CD14-positive monocyte (primary cell): Measurements from ENCODE around the gene CX3CL1. TPM values are rescaled to one million over a fixed set of nuclear protein-coding genes. Genes with fewer than 3 reads are reported as not detected.

Experiments used
- DNase-seq, 3 donors: peaks; one replicate each; pipeline ENCODE4 v3.0.0-alpha.2; 2011 to 2022
- H2AFZ ChIP-seq: 2 replicates; pipeline ENCODE4 v1.6.0; 2012; ENCODE audit warnings: mild to moderate bottlenecking, low read depth, low read length, inconsistent platforms; ENCODE audit not compliant: insufficient read depth, poor library complexity, severe bottlenecking
- H3K27ac ChIP-seq, 2 donors: 1 replicate in 1 of 2; 2 replicates in 1 of 2; pipeline ENCODE4 v1.5.1; 2012 to 2013; ENCODE audit warnings: low read length in 2 of 2, control low read depth in 1 of 2, inconsistent platforms in 1 of 2, low read depth in 1 of 2, mild to moderate bottlenecking in 1 of 2
- H3K27me3 ChIP-seq, 2 donors: one replicate each; pipeline versions ENCODE4 v1.6.0 to v1.6.1; 2011 to 2013; ENCODE audit warnings: low read length in 2 of 2; ENCODE audit not compliant: control insufficient read depth in 2 of 2, insufficient read depth in 2 of 2
- H3K36me3 ChIP-seq, 2 donors: replicated peaks in 1 of 2; 1 replicate in 1 of 2; 2 replicates in 1 of 2; pipeline versions ENCODE4 v1.5.1 to v1.6.1; 2012 to 2013; ENCODE audit warnings: low read length in 2 of 2, control low read depth in 1 of 2, inconsistent platforms in 1 of 2, mild to moderate bottlenecking in 1 of 2; ENCODE audit not compliant: insufficient read depth in 2 of 2, control insufficient read depth in 1 of 2
- H3K4me1 ChIP-seq, 2 donors: 1 replicate in 1 of 2; 2 replicates in 1 of 2; pipeline versions ENCODE4 v1.5.1 to v1.6.1; 2012 to 2013; ENCODE audit warnings: low read length in 2 of 2, control low read depth in 1 of 2, inconsistent platforms in 1 of 2, mild to moderate bottlenecking in 1 of 2, moderate library complexity in 1 of 2; ENCODE audit not compliant: insufficient read depth in 2 of 2, control insufficient read depth in 1 of 2
- H3K4me2 ChIP-seq: replicated peaks from 2 replicates; pipeline ENCODE3; 2012; ENCODE audit warnings: low read length, moderate library complexity, mild to moderate bottlenecking; ENCODE audit not compliant: poor library complexity, severe bottlenecking; ENCODE audit errors: extremely low read depth
- H3K4me3 ChIP-seq, 3 experiments: fragments of 200-600 bp in 1 of 3; sonication (generic) in 1 of 3; replicated peaks in 1 of 3; 1 replicate in 2 of 3; 2 replicates in 1 of 3; pipeline ENCODE4 v1.5.1; 2011 to 2013; ENCODE audit warnings: low read length in 3 of 3, mild to moderate bottlenecking in 3 of 3, control low read depth in 2 of 3, low read depth in 2 of 3, inconsistent platforms in 1 of 3, moderate library complexity in 1 of 3
- H3K79me2 ChIP-seq: 2 replicates; pipeline ENCODE4 v1.6.0; 2012; ENCODE audit warnings: mild to moderate bottlenecking, control low read depth, inconsistent platforms, low read length, moderate library complexity; ENCODE audit not compliant: insufficient read depth
- H3K9ac ChIP-seq: 2 replicates; pipeline ENCODE4 v1.6.0; 2017; ENCODE audit warnings: low read length, mild to moderate bottlenecking; ENCODE audit not compliant: insufficient read depth, poor library complexity, severe bottlenecking
- H3K9me3 ChIP-seq, 2 donors: replicated peaks in 1 of 2; 1 replicate in 1 of 2; 2 replicates in 1 of 2; pipeline versions ENCODE4 v1.5.1 to v1.6.1; 2012 to 2013; ENCODE audit warnings: low read length in 2 of 2, control low read depth in 1 of 2; ENCODE audit not compliant: control insufficient read depth in 1 of 2, insufficient read depth in 1 of 2
- H4K20me1 ChIP-seq: 2 replicates; pipeline ENCODE4 v1.6.0; 2012; ENCODE audit warnings: mild to moderate bottlenecking, low read length, control low read depth, moderate library complexity; ENCODE audit not compliant: insufficient read depth
- H3K27ac Mint-ChIP-seq, 7 donors: one replicate each; pipeline ENCODE4 v1.8.0; 2020; ENCODE audit warnings: mild to moderate bottlenecking in 7 of 7, mixed read lengths in 7 of 7, moderate library complexity in 6 of 7, inconsistent platforms in 2 of 7
- H3K27me3 Mint-ChIP-seq, 3 donors: one replicate each; pipeline ENCODE4 v1.8.0; 2021 to 2022; ENCODE audit warnings: low read depth in 3 of 3, mild to moderate bottlenecking in 3 of 3, mixed read lengths in 3 of 3, moderate library complexity in 3 of 3, inconsistent platforms in 1 of 3
- H3K36me3 Mint-ChIP-seq, 2 donors: one replicate each; pipeline ENCODE4 v1.8.0; 2020; ENCODE audit warnings: mixed read lengths in 2 of 2, inconsistent platforms in 1 of 2, mild to moderate bottlenecking in 1 of 2
- H3K4me1 Mint-ChIP-seq: one replicate; pipeline ENCODE4 v1.8.0; 2020; ENCODE audit warnings: mild to moderate bottlenecking, mixed read lengths
- H3K4me3 Mint-ChIP-seq, 2 donors: one replicate each; pipeline ENCODE4 v1.8.0; 2020; ENCODE audit warnings: mild to moderate bottlenecking in 2 of 2, mixed read lengths in 2 of 2, moderate library complexity in 1 of 2
- H3K9me3 Mint-ChIP-seq, 7 donors: one replicate each; pipeline ENCODE4 v1.8.0; 2020 to 2022; ENCODE audit warnings: mixed read lengths in 7 of 7, mild to moderate bottlenecking in 6 of 7, moderate library complexity in 6 of 7, inconsistent platforms in 2 of 7
- CTCF ChIP-seq: fragments of 200-600 bp; IDR thresholded peaks from one replicate; pipeline ENCODE4 v1.8.0; 2022; ENCODE audit warnings: antibody characterized with exemption, mild to moderate bottlenecking
- WGBS: methylation state at CpG from one replicate; pipeline ENCODE4 v1.1.5; 2013; ENCODE audit warnings: missing lambda C conversion rate; ENCODE audit not compliant: insufficient coverage; 5-methylcytosine and 5-hydroxymethylcytosine counted together
- intact Hi-C, 2 donors: fragments of 100-400 bp; cut with micrococcal nuclease; formaldehyde crosslinking; loops; one replicate each; pipeline versions ENCODE4 v1.15.0 to v1.15.1; 2023
- polyA plus RNA-seq, 3 donors: library from polyadenylated mRNA; depleted of rRNA in 1 of 3; unstranded in 2 of 3; stranded (reverse) in 1 of 3; fragments of 300-500 nt in 2 of 3; fragments of >200 nt in 1 of 3; fragmentation: Illumina TruSeq in 2 of 3; gene quantifications; 1 replicate in 2 of 3; 2 replicates in 1 of 3; pipeline ENCODE4 v1.2.3, GENCODE V29; 2012 to 2021

The CX3CL1 gene
- polyA plus RNA-seq, 3 donors, result not detected

- intact Hi-C loops, result no loop called here
- Histone ChIP-seq H3K36me3 (no peaks in the 10 kb centered on the region), H3K4me3 (no peak overlapping the region), H3K79me2 (no peaks in the 10 kb centered on the region), H3K4me1 (peaks cover 21 to 26% of the 10 kb centered on the region in 2 donors), H3K9ac (no peak overlapping the region), H3K27ac (no peak overlapping the region), H4K20me1 (no peaks in the 10 kb centered on the region), H3K9me3 (no peaks in the 10 kb centered on the region), H3K4me2 (no peak overlapping the region), H2AFZ (no peak overlapping the region), H3K27me3 (no peaks in the 10 kb centered on the region)
- H3K36me3 Mint-ChIP-seq, result no peaks in the 10 kb centered on the region
- H3K4me3 Mint-ChIP-seq, result no peak overlapping the region
- peaks cover 30% of the 10 kb centered on the region for H3K4me1 Mint-ChIP-seq
- peaks cover 0 to 2% (median 0%) of the 10 kb centered on the region in 7 donors for H3K9me3 Mint-ChIP-seq
- TF ChIP-seq CTCF, result no peak
- H3K27me3 Mint-ChIP-seq, result peaks cover 12 to 19% (median 13%) of the 10 kb centered on the region in 3 donors
- no peak for DNase-seq
- 87% methylated on average over 9 of the region's 10 CpGs for WGBS
- H3K27ac Mint-ChIP-seq, result no peak overlapping the region
These were observed 7.3 kb downstream of the CX3CL1 start for GRCh38 chr16:57379579-57379978.

DNA sequence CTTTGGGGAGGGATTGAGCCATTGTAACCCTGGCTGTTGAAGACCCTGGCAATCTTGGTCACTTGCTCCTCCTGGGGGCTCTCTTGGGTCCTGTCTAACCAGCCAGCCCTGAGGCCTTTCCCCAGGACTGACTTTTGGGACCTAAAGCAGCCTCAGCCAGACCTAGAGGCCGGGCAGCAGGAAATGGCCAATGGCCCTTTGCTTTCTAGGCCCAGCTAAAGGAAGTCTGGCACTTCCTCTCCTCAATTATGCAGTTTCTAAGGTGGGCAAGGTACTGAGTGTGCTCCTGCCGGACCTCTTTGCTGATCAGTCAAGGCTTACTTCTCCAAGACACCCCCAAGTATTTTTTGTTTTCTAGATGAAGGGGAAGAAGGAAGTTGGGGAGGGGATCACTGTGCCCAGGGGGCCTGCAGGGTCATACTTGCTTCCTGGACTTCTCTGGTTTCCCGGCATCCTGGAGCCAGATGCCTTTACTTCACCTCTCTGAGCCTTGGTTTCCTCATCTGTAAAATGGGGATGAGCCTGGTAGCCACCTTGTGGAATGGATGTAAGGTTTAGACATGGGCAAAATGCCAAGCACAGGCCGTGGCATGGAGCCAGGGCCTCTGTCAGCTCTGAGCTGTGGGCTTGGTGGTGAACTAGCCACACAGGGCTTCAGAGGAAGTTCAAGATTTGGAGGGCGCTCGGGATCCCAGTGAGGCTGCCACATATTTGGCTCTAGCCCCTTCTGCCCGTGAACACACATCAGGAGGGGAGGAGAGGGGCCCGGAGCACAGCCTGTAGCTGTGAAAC is 8.6 kb downstream of the CX3CL1 start:
- Mint-ChIP-seq H3K36me3 (no peaks in the 10 kb centered on the region), H3K9me3 (peaks cover 0 to 2% (median 0%) of the 10 kb centered on the region in 7 donors), H3K4me1 (peaks cover 37% of the 10 kb centered on the region), H3K27ac (peak overlapping the region in 1 of 7 donors; percentile 50), H3K27me3 (peaks cover 12 to 19% (median 18%) of the 10 kb centered on the region in 3 donors), H3K4me3 (no peak overlapping the region)
- H3K9ac ChIP-seq, result no peak overlapping the region
- peaks cover 23 to 33% of the 10 kb centered on the region in 2 donors for H3K4me1 ChIP-seq
- WGBS, result 15% methylated on average over 6 of the region's 8 CpGs
- no peak overlapping the region for H3K4me3 ChIP-seq
- TF ChIP-seq CTCF, result no peak
- no peaks in the 10 kb centered on the region for H3K27me3 ChIP-seq
- H3K4me2 ChIP-seq, result no peak overlapping the region
- no peak for DNase-seq
- H4K20me1 ChIP-seq, result no peaks in the 10 kb centered on the region
- no peaks in the 10 kb centered on the region for H3K79me2 ChIP-seq
- H2AFZ ChIP-seq, result peak overlapping the region; percentile 41
- peak overlapping the region in 1 of 2 donors; percentile 8 for H3K27ac ChIP-seq
- H3K36me3 ChIP-seq, result no peaks in the 10 kb centered on the region
- intact Hi-C loops, result no loop called here
- no peaks in the 10 kb centered on the region for H3K9me3 ChIP-seq
